ENCODE measurements around the gene TMEM240.

DNA sequence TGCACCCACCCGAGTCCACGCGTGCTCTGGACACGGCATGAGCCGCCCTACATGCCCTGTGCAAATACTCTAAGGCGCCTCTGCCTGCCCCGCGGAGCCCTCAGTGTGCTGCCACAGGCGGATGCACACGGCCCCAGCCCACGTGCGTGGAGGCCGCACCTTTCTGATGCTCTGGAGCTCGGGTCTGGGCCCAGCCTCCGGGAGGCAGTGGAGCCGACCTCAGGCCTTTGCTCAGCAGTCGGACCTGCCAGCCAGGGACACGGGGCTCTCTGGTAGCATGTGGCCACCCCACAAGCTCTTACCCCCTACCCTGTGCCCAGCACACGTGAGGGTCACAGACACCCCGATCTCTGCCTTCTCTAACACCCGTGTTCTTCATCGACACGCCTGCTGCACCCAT lies 2.1 kb downstream of the TMEM240 start:
- TF ChIP-seq EZH2 (IDR thresholded peaks at IDR 0.05; ENCODE audit: insufficient read depth, poor library complexity, severe bottlenecking) (no peak), EZH2phosphoT487 (IDR thresholded peaks at IDR 0.05; ENCODE audit: insufficient read depth, low read depth) (no peak)

Measured in GM23248 (cell line).